IMR-90 (cell line): ENCODE data around the gene SLIT1. TPM values are rescaled to one million over a fixed set of nuclear protein-coding genes. Genes with fewer than 3 reads are reported as not detected.

Source experiments
- ATAC-seq: fragments of 200-7000 bp; cut with Tn5 transposase; 2 replicates; pipeline ENCODE4 v1.9.1; 2020; ENCODE audit warnings: low read depth, mild to moderate bottlenecking, moderate library complexity
- BruUV-seq: library from RNA; stranded (reverse); fragments of 400-500 nt; replicated peaks from 2 replicates; lab custom pipeline; 2021; lab: Mats Ljungman, UMichigan
- CTCF ChIA-PET: fragments of 300-600 bp; formaldehyde crosslinking; extraction: SDS; loops from one replicate; lab custom pipeline; 2021; ENCODE audit warnings: antibody characterized with exemption; lab: Yijun Ruan, JAX
- POLR2A ChIA-PET: fragments of 300-600 bp; sonication (Branson Sonifier 250); formaldehyde crosslinking; loops from one replicate; lab custom pipeline; 2022; ENCODE audit warnings: antibody characterized with exemption; ENCODE audit not compliant: unreplicated experiment; lab: Charles Lee
- DNase-seq: peaks from one replicate; pipeline ENCODE4 v3.0.0; 2013
- H2AFZ ChIP-seq: replicated peaks from 2 replicates; pipeline ENCODE3; 2013; ENCODE audit warnings: low read length, mild to moderate bottlenecking; ENCODE audit not compliant: poor library complexity
- H2AK5ac ChIP-seq: 2 replicates; pipeline ENCODE4 v1.6.1; 2013; ENCODE audit warnings: low read depth, low read length, inconsistent platforms
- H2AK9ac ChIP-seq: replicated peaks from 2 replicates; pipeline ENCODE3; 2013; ENCODE audit warnings: mild to moderate bottlenecking, low read depth, low read length, moderate library complexity; ENCODE audit not compliant: poor library complexity
- H2BK120ac ChIP-seq: 2 replicates; pipeline ENCODE4 v1.6.1; 2013; ENCODE audit warnings: low read depth, low read length, inconsistent platforms
- H2BK15ac ChIP-seq: 3 replicates; pipeline ENCODE4 v1.6.1; 2013; ENCODE audit warnings: low read depth, low read length, inconsistent platforms
- H2BK20ac ChIP-seq: 2 replicates; pipeline ENCODE4 v1.6.1; 2013; ENCODE audit warnings: low read depth, mild to moderate bottlenecking, inconsistent platforms, low read length, moderate library complexity
- H2BK5ac ChIP-seq: 2 replicates; pipeline ENCODE4 v1.6.1; 2013; ENCODE audit warnings: mild to moderate bottlenecking, low read depth, low read length, inconsistent platforms; ENCODE audit not compliant: poor library complexity, severe bottlenecking
- H3K14ac ChIP-seq: replicated peaks from 2 replicates; pipeline ENCODE4 v1.6.1; 2013; ENCODE audit warnings: low read depth, low read length, inconsistent platforms
- H3K18ac ChIP-seq: 2 replicates; pipeline ENCODE4 v1.6.1; 2013; ENCODE audit warnings: low read depth, low read length, control low read depth
- H3K23ac ChIP-seq: 2 replicates; pipeline ENCODE4 v1.6.1; 2013; ENCODE audit warnings: low read depth, low read length, inconsistent platforms
- H3K27ac ChIP-seq: 2 replicates; pipeline ENCODE4 v1.5.1; 2013; ENCODE audit warnings: mild to moderate bottlenecking, control low read depth, low read length; ENCODE audit not compliant: insufficient read depth
- H3K27me3 ChIP-seq: 2 replicates; pipeline ENCODE4 v1.6.1; 2013; ENCODE audit warnings: low read length; ENCODE audit not compliant: control insufficient read depth, insufficient read depth
- H3K36me3 ChIP-seq: 2 replicates; pipeline ENCODE4 v1.6.1; 2013; ENCODE audit warnings: low read length, mixed read lengths; ENCODE audit not compliant: control insufficient read depth, insufficient read depth
- H3K4ac ChIP-seq: 2 replicates; pipeline ENCODE4 v1.6.1; 2013; ENCODE audit warnings: low read depth, low read length, inconsistent platforms
- H3K4me1 ChIP-seq: 2 replicates; pipeline ENCODE4 v1.6.1; 2013; ENCODE audit warnings: low read length, mixed read lengths; ENCODE audit not compliant: control insufficient read depth, insufficient read depth
- H3K4me2 ChIP-seq: 2 replicates; pipeline ENCODE4 v1.6.1; 2013; ENCODE audit warnings: low read depth, mild to moderate bottlenecking, control low read depth, low read length, moderate library complexity
- H3K4me3 ChIP-seq: 2 replicates; pipeline ENCODE4 v1.5.1; 2013; ENCODE audit warnings: low read depth, mild to moderate bottlenecking, control low read depth, low read length, moderate library complexity; ENCODE audit not compliant: insufficient read depth
- H3K56ac ChIP-seq: 2 replicates; pipeline ENCODE4 v1.6.1; 2013; ENCODE audit warnings: low read length, inconsistent platforms; ENCODE audit not compliant: insufficient read depth; ENCODE audit errors: extremely low read depth
- H3K79me1 ChIP-seq, 2 experiments: 2 replicates each; pipeline ENCODE4 v1.6.1; 2013; ENCODE audit warnings: low read length in 2 of 2, inconsistent platforms in 1 of 2, low read depth in 1 of 2
- H3K9ac ChIP-seq: 2 replicates; pipeline ENCODE4 v1.6.1; 2013; ENCODE audit warnings: low read depth, low read length, control low read depth
- H3K9me1 ChIP-seq: 2 replicates; pipeline ENCODE4 v1.6.1; 2013; ENCODE audit warnings: low read length, inconsistent platforms; ENCODE audit not compliant: insufficient read depth
- H3K9me3 ChIP-seq: 2 replicates; pipeline ENCODE4 v1.6.1; 2013; ENCODE audit warnings: low read length; ENCODE audit not compliant: control insufficient read depth, insufficient read depth
- H4K20me1 ChIP-seq: 2 replicates; pipeline ENCODE4 v1.6.1; 2013; ENCODE audit warnings: low read length, inconsistent platforms; ENCODE audit not compliant: insufficient read depth
- H4K5ac ChIP-seq: 2 replicates; pipeline ENCODE4 v1.6.1; 2013; ENCODE audit warnings: mild to moderate bottlenecking, low read depth, low read length, control low read depth
- H4K8ac ChIP-seq, 2 experiments: 2 replicates each; pipeline ENCODE4 v1.6.1; 2013; ENCODE audit warnings: low read depth in 2 of 2, low read length in 2 of 2, control low read depth in 1 of 2, inconsistent platforms in 1 of 2
- H4K91ac ChIP-seq: 2 replicates; pipeline ENCODE4 v1.6.1; 2013; ENCODE audit warnings: low read depth, low read length, inconsistent platforms; ENCODE audit not compliant: insufficient read depth
- BHLHE40 ChIP-seq: fragments of 150-350 bp; IDR thresholded peaks from 2 replicates; pipeline ENCODE4 v1.6.1; 2016; ENCODE audit warnings: mild to moderate bottlenecking, low read depth, low read length
- POLR2A ChIP-seq: IDR thresholded peaks from 2 replicates; pipeline ENCODE4 v1.6.1; 2012; ENCODE audit warnings: mild to moderate bottlenecking, low read depth, low read length
- WGBS, 2 experiments: methylation state at CpG; one replicate each; pipeline versions ENCODE4 v1.1.5 to v1.1.7; 2013; ENCODE audit warnings: missing lambda C conversion rate in 2 of 2; ENCODE audit not compliant: insufficient read length in 1 of 2; ENCODE audit errors: extremely low coverage in 2 of 2; 5-methylcytosine and 5-hydroxymethylcytosine counted together
- dilution Hi-C: fragments of 300-500 bp; cut with HindIII; formaldehyde crosslinking; loops from one replicate; pipeline ENCODE4 v1.14.3; 2018; ENCODE audit warnings: low sequenced_read_pairs; ENCODE audit not compliant: unreplicated experiment
- in situ Hi-C: fragments of 300-500 bp; cut with MboI; formaldehyde crosslinking; loops from 3 replicates; pipeline ENCODE4 v1.14.3; 2019; ENCODE audit warnings: low sequenced_read_pairs, inconsistent platforms, mixed read lengths
- intact Hi-C: fragments of 100-400 bp; cut with micrococcal nuclease; formaldehyde crosslinking; loops from 2 replicates; pipeline ENCODE4 v1.10.0; 2022
- polyA plus RNA-seq, 3 experiments: library from polyadenylated mRNA; depleted of rRNA; stranded (reverse); fragments of >200 nt; gene quantifications; 2 replicates each; pipeline ENCODE4 v1.2.3, GENCODE V29; 2012; ENCODE audit warnings: low replicate concordance in 1 of 3
- total RNA-seq: library from RNA; depleted of rRNA; stranded (reverse); fragments of >200 nt; gene quantifications from 2 replicates; pipeline ENCODE4 v1.2.3, GENCODE V29; 2012
- TF ChIP-seq, protein P1 (sequence below): conservative IDR thresholded peaks from 2 replicates; pipeline ENCODE4 v1.5.1; 2012; ENCODE audit warnings: mild to moderate bottlenecking, low read depth, low read length, improper control_type of control experiment
- TF ChIP-seq, protein P2 (sequence below): fragments of 150-350 bp; IDR thresholded peaks from 2 replicates; pipeline ENCODE4 v1.6.1; 2017; ENCODE audit warnings: mild to moderate bottlenecking, antibody characterized with exemption, low read length, low read depth

SLIT1 gene
- total and polyA plus RNA-seq, 2 of the 4 experiments (the other 2 are of a cell fraction) = under 0.01 TPM

DNA sequence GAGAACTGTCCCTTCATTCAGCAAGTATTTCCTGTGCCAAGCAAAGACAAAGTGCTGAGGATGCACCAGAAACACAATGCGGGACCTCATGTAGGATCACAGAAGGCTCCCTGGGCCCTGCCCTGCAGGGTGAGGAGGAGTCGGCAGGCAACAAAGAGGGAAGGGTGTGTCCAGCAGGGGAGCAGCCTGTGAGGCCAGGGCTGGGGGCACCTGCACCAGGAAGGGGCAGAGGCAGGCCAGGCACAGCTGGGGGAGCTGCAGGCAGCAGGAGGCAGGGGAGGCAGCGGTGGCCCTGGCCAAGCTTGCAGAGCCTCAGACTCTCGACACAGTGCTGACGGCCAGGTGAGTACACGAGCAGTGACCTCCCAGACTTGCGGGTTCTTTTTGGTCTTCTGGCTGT, 123.3 kb downstream of the SLIT1 start:
- CTCF ChIA-PET = no interaction called here
- ATAC-seq = no peak
- no TSS peak for BruUV-seq

More for the DNA sequence above, 123.3 kb downstream of the SLIT1 start:
- Histone ChIP-seq H3K4me3 (no peak overlapping the region), H3K9me3 (no peaks in the 10 kb centered on the region), H3K9ac (no peak overlapping the region), H3K56ac (no peak overlapping the region), H3K4me2 (no peak overlapping the region), H4K20me1 (no peaks in the 10 kb centered on the region), H3K4ac (no peak overlapping the region), H2AK5ac (no peak overlapping the region), H2BK5ac (no peak overlapping the region), H3K36me3 (no peaks in the 10 kb centered on the region), H4K5ac (no peak overlapping the region), H4K8ac (no peak overlapping the region), H3K23ac (no peak overlapping the region), H3K9me1 (no peaks in the 10 kb centered on the region), H3K79me1 (no peaks in the 10 kb centered on the region), H3K27ac (no peak overlapping the region), H2AK9ac (no peak overlapping the region), H2BK120ac (no peak overlapping the region), H3K4me1 (no peaks in the 10 kb centered on the region), H4K91ac (no peak overlapping the region), H2BK20ac (no peak overlapping the region), H2AFZ (no peak overlapping the region), H3K27me3 (peaks cover 58% of the 10 kb centered on the region), H3K14ac (no peak overlapping the region), H3K18ac (no peak overlapping the region), H2BK15ac (no peak overlapping the region)
- dilution Hi-C loops = no loop called here
- WGBS, 2 experiments = 42% methylated on average over 2 of the region's 7 CpGs; no CpG with 5 or more reads in 1 of the 2 experiments
- DNase-seq = no peak
- in situ Hi-C loops = no loop called here
- intact Hi-C loops = no loop called here
- TF ChIP-seq, protein P1, sequence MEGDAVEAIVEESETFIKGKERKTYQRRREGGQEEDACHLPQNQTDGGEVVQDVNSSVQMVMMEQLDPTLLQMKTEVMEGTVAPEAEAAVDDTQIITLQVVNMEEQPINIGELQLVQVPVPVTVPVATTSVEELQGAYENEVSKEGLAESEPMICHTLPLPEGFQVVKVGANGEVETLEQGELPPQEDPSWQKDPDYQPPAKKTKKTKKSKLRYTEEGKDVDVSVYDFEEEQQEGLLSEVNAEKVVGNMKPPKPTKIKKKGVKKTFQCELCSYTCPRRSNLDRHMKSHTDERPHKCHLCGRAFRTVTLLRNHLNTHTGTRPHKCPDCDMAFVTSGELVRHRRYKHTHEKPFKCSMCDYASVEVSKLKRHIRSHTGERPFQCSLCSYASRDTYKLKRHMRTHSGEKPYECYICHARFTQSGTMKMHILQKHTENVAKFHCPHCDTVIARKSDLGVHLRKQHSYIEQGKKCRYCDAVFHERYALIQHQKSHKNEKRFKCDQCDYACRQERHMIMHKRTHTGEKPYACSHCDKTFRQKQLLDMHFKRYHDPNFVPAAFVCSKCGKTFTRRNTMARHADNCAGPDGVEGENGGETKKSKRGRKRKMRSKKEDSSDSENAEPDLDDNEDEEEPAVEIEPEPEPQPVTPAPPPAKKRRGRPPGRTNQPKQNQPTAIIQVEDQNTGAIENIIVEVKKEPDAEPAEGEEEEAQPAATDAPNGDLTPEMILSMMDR = no peak
- TF ChIP-seq BHLHE40 = no peak
- TF ChIP-seq POLR2A = no peak
- TF ChIP-seq, protein P2, sequence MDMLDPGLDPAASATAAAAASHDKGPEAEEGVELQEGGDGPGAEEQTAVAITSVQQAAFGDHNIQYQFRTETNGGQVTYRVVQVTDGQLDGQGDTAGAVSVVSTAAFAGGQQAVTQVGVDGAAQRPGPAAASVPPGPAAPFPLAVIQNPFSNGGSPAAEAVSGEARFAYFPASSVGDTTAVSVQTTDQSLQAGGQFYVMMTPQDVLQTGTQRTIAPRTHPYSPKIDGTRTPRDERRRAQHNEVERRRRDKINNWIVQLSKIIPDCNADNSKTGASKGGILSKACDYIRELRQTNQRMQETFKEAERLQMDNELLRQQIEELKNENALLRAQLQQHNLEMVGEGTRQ = no peak
- POLR2A ChIA-PET = no interaction called here
